A673 (cell line): ENCODE measurements around the gene ADGRE2. TPM values are rescaled to one million over a fixed set of nuclear protein-coding genes. Genes with fewer than 3 reads are reported as not detected.
A peak's percentile ranks its signal among the peaks of the same experiment; 100 is the strongest.
"Not testable (repeated sequence)": the region's sequence is repeated elsewhere in the genome, so short reads cannot be mapped to it uniquely, and the experiment has no call there.

Experiments used
- BruUV-seq: library from RNA; stranded (reverse); fragments of 400-500 nt; replicated peaks from 2 replicates; lab custom pipeline; 2021; lab: Mats Ljungman, UMichigan
- CTCF ChIA-PET: fragments of 300-600 bp; sonication (Branson Sonifier 250); formaldehyde crosslinking; loops from one replicate; lab custom pipeline; 2022; ENCODE audit warnings: antibody characterized with exemption; lab: Charles Lee
- POLR2A ChIA-PET: fragments of 300-600 bp; sonication (Branson Sonifier 250); formaldehyde crosslinking; loops from one replicate; lab custom pipeline; 2022; ENCODE audit warnings: antibody characterized with exemption; ENCODE audit not compliant: low non-redundant PET; lab: Charles Lee
- DNase-seq: peaks from one replicate; pipeline ENCODE4 v3.0.0-alpha.2; 2015; ENCODE audit warnings: low spot score
- H3K27ac ChIP-seq: fragments of 200-600 bp; sonication (generic); 2 replicates; pipeline ENCODE4 v1.5.1; 2016; ENCODE audit warnings: mixed run types, low read depth, mild to moderate bottlenecking, mixed read lengths, antibody characterized with exemption, low read length; ENCODE audit not compliant: poor library complexity, severe bottlenecking
- H3K27me3 ChIP-seq: fragments of 200-600 bp; sonication (generic); replicated peaks from 2 replicates; pipeline ENCODE4 v1.6.1; 2017; ENCODE audit warnings: mixed run types, low read depth, mild to moderate bottlenecking, mixed read lengths, antibody characterized with exemption, low read length; ENCODE audit not compliant: insufficient read depth, poor library complexity
- H3K36me3 ChIP-seq: fragments of 200-600 bp; sonication (generic); 2 replicates; pipeline ENCODE4 v1.6.1; 2016; ENCODE audit warnings: mixed run types, mild to moderate bottlenecking, mixed read lengths, antibody characterized with exemption, low read length; ENCODE audit not compliant: insufficient read depth, poor library complexity, severe bottlenecking
- H3K4me1 ChIP-seq: fragments of 200-600 bp; sonication (generic); 2 replicates; pipeline ENCODE4 v1.6.1; 2017; ENCODE audit warnings: mixed run types, mild to moderate bottlenecking, mixed read lengths, antibody characterized with exemption, low read length; ENCODE audit not compliant: insufficient read depth, poor library complexity, severe bottlenecking
- H3K4me3 ChIP-seq: fragments of 200-600 bp; sonication (generic); 2 replicates; pipeline ENCODE4 v1.5.1; 2016; ENCODE audit warnings: low read depth, mixed run types, mild to moderate bottlenecking, mixed read lengths, low read length; ENCODE audit not compliant: poor library complexity, severe bottlenecking
- H3K9me3 ChIP-seq: fragments of 200-600 bp; sonication (generic); 2 replicates; pipeline ENCODE4 v1.6.1; 2016; ENCODE audit warnings: mixed run types, low read depth, mild to moderate bottlenecking, mixed read lengths, antibody characterized with exemption, low read length; ENCODE audit not compliant: poor library complexity, severe bottlenecking
- EZH2 ChIP-seq: fragments of 200-600 bp; sonication (generic); IDR thresholded peaks from 2 replicates; pipeline ENCODE4 v1.6.1; 2017; ENCODE audit warnings: borderline replicate concordance, low read depth, mild to moderate bottlenecking, mixed read lengths, antibody characterized with exemption, low read length; ENCODE audit not compliant: poor library complexity, severe bottlenecking
- intact Hi-C: fragments of 100-400 bp; cut with micrococcal nuclease; formaldehyde crosslinking; loops from one replicate; pipeline ENCODE4 v1.10.0; 2022; ENCODE audit not compliant: unreplicated experiment
- total RNA-seq: library from RNA; stranded (reverse); gene quantifications from 2 replicates; pipeline ENCODE4 v1.2.3, GENCODE V29; 2021
- TF ChIP-seq, protein P1 (sequence below): fragments of 300-800, 200-600 bp; sonication (generic); conservative IDR thresholded peaks from 2 replicates; pipeline ENCODE4 v1.5.1; 2017; ENCODE audit warnings: low read depth, mild to moderate bottlenecking, antibody characterized with exemption, low read length, moderate library complexity, mixed read lengths

Gene ADGRE2
- total RNA-seq, 1 experiment from 2014 or later: 0.19 TPM

DNA sequence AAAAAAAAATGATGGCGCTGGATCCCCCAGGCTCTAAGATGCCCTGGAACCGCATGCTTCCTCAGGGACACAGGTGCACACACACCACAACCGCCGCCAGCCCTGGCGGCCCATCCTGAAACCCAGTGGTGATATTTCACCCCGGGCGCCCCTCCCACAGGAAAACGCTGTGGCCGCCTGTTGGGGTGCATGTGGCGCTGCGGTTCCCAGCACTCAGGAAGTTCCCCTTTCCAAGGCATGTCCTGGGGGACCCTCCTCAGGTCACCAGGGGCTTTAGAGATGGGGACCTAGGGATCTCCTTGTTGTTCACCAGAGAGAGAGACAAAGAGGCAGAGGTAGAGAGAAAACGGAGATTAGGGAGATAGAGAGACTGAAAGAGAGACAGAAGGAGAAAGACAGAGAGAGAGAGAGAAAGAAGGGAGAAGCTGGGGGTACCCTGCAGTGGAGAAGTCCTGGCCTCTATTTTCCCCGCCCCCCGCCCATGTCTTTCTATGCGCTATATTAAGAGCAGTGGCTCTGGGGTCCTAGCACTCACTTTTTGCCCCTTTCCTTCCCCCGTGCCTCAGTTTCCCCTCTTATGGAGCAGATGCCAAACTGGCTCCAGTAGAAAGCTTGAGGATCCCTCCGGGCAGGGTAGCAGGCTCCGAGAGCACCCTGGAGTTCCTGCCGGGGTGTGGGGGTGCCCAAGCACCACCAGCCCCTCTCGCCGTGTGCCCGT lies 2.3 kb downstream of the ADGRE2 start:
- no peaks in the 10 kb centered on the region for H3K9me3 ChIP-seq
- no peak overlapping the region for H3K27ac ChIP-seq
- DNase-seq: no peak
- no peak for TF ChIP-seq EZH2
- TF ChIP-seq, protein P1, sequence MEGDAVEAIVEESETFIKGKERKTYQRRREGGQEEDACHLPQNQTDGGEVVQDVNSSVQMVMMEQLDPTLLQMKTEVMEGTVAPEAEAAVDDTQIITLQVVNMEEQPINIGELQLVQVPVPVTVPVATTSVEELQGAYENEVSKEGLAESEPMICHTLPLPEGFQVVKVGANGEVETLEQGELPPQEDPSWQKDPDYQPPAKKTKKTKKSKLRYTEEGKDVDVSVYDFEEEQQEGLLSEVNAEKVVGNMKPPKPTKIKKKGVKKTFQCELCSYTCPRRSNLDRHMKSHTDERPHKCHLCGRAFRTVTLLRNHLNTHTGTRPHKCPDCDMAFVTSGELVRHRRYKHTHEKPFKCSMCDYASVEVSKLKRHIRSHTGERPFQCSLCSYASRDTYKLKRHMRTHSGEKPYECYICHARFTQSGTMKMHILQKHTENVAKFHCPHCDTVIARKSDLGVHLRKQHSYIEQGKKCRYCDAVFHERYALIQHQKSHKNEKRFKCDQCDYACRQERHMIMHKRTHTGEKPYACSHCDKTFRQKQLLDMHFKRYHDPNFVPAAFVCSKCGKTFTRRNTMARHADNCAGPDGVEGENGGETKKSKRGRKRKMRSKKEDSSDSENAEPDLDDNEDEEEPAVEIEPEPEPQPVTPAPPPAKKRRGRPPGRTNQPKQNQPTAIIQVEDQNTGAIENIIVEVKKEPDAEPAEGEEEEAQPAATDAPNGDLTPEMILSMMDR: no peak
- H3K4me1 ChIP-seq: no peaks in the 10 kb centered on the region
- no TSS peak for BruUV-seq
- peak overlapping the region; percentile 39 for H3K4me3 ChIP-seq
- ChIA-PET CTCF (interaction anchor here (0.6 to 0.7 kb wide), 2 partner anchors 210 to 312 kb away, joined by 4 read pairs; no protein-coding TSS in a partner anchor), POLR2A (no interaction called here)
- H3K36me3 ChIP-seq: no peaks in the 10 kb centered on the region
- H3K27me3 ChIP-seq: peaks cover 4% of the 10 kb centered on the region
- intact Hi-C loops: no loop called here

DNA sequence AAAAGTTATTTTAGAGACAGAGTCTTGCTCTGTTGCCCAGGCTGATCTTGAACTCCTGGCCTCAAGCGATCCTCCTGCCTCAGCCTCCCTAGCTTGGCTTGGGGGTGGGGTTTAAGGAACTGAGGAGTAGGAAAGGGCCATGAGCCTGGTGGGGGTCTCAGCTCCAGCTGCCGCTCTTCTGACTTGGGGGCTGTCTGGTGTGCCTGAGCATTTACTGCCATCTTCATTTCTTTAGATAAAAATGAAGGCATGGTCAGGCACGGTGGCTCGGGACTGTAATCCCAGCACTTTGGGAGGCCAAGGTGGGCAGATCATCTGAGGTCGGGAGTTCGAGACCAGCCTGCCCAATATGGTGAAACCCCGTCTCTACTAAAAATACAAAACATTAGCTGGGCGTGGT lies 3.0 kb downstream of the ADGRE2 start:
- not testable (repeated sequence) for BruUV-seq

DNA sequence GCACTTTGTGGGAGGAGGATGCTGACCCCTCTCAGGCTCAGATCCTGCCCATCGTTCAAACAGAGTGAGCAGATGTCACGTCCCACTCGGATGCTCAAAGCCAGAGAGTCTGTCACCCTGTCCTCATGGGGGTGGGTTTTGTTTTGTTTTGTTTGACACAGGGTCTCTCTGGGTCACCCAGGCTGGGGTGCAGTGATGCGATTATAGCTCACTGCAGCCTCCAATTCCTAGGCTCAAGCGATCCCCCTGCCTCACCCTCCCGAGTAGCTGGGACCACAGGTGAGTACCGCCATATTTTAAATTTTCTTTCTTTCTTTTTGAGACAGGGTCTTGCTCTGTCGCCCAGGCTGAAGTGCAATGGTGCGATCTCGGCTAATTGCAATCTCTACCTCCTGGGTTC lies 4.0 kb downstream of the ADGRE2 start:
- Histone ChIP-seq H3K27ac (no peak overlapping the region), H3K4me3 (no peak overlapping the region), H3K36me3 (no peaks in the 10 kb centered on the region), H3K9me3 (no peaks in the 10 kb centered on the region), H3K27me3 (peaks cover 4% of the 10 kb centered on the region), H3K4me1 (no peaks in the 10 kb centered on the region)
- no peak for TF ChIP-seq EZH2
- TF ChIP-seq, protein P1: no peak
- no TSS peak for BruUV-seq
- ChIA-PET CTCF (no interaction called here), POLR2A (no interaction called here)
- no peak for DNase-seq
- intact Hi-C loops: no loop called here

More for the DNA sequence above, 3.0 kb downstream of the ADGRE2 start:
- intact Hi-C loops, H3K4me3 ChIP-seq, H3K4me1 ChIP-seq, H3K36me3 ChIP-seq, H3K27me3 ChIP-seq, CTCF ChIA-PET, H3K27ac ChIP-seq, POLR2A ChIA-PET, H3K9me3 ChIP-seq, DNase-seq: not testable (repeated sequence)

DNA sequence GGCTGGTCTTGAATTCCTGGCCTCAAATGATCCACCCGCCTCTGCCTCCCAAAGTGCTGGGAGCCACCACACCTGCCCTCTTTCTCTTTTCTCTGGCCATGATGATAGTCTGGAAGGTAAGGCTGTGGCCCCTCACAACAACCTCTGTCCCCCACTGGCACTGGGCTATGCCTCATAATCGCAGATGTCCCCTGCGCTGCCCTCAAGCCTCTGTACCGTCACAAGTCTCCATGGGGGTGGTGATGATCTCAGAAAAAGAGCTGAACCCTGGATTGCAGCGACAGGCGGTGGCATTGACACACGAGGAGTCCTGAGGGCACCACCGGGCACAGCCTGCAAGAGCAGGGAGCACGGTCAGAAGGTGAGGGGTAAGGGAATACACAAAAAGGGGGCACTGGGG lies 4.6 kb downstream of the ADGRE2 start:
- H3K4me1 ChIP-seq, DNase-seq, H3K27me3 ChIP-seq, H3K36me3 ChIP-seq, POLR2A ChIA-PET, BruUV-seq, H3K9me3 ChIP-seq, intact Hi-C loops, H3K4me3 ChIP-seq, CTCF ChIA-PET, H3K27ac ChIP-seq: not testable (repeated sequence)
